HG03571 (cell line): ENCODE data around the gene TMEM60.

Source experiments
- ATAC-seq: cut with Tn5 transposase; IDR thresholded peaks from one replicate; pipeline ENCODE4 v1.9.1; 2021; ENCODE audit not compliant: unreplicated experiment

TMEM60 gene

GRCh38 chr7:77778535-77778934, 19.7 kb downstream of the TMEM60 start:
- no peak for ATAC-seq

- no peak for ATAC-seq
Observed at GRCh38 chr7:77771901-77772300, 26.3 kb downstream of the TMEM60 start.

GRCh38 chr7:77770316-77770715, 27.9 kb downstream of the TMEM60 start:
- no peak for ATAC-seq

GRCh38 chr7:77766801-77767605, 31.2 kb downstream of the TMEM60 start:
- ATAC-seq = no peak

- no peak for ATAC-seq
Observed at GRCh38 chr7:77765906-77766800, 32.1 kb downstream of the TMEM60 start.

DNA sequence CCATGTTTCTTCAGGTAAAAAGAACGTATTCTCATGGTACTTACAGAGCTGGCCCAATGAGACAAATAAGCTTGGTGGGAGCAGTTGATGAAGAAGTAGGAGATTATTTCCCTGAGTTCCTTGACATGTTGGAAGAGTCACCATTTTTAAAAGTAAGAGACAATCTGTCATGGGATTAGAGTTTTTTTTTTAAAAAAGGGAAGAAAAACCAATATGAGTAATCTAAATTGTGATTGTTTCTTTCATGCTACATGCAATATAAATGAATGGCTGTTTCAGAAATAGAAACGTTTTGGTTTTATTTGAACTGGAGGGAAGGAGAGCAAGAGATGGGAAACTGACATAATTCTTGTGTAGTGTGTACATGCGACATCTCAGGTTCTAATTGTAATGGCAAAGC, 32.8 kb downstream of the TMEM60 start:
- ATAC-seq = no peak

DNA sequence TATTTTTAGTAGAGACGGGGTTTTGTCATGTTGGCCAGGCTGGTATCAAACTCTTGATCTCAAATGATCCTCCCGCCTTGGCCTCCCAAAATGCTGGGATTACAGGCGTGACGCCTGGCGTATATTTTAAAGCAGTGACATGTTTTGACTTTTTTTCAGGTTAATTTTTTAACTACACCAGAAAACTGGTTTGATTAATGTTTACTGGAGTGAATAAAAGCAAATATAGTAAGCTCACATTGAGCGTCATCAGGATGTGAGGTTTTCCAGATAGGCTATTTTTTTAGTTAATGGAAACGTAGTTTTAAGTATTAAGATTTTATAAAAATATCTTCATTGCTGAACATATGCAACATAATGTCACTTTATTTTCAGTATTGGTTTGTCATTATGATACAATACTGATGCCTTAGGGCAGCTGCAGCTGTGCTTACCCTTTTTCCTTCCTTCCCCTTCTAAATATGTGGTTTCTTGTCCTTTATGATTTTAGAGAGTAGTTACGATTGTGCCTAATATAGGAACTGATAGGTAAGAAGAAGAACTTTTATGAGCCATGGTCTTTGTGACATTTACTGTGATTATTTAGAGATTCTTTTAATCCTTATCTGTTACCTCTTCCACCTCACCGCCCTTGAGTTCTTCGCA, 37.3 kb downstream of the TMEM60 start:
- ATAC-seq = no peak

DNA sequence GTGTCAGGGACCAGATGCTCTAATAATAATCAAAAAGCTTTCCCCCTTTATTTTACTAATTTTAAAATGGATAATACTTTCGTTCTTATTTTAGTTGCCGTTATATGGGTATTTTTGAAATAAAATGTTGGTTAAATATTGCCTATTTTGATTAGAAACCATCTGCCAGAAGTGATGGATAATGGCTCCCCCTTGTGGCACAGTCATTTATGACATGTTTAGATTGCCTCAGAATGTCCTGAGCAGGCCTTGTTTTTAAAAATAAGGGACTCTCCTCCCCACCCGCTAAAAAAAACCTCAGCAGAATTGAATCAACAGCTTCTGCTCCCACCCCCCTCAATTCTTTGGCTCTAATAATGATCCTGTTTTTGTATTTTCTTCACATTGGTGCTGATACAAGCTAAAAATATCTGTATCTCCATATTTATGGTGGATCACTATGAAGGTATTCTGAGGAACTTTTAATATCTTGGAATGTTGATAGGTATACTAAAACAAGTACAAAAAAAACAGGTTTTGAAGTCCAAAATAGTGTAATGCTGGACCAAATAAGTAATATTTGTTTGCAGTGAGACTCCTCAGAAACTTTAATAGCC, 38.8 kb downstream of the TMEM60 start:
- ATAC-seq = no peak

GRCh38 chr7:77757589-77757988, 40.6 kb downstream of the TMEM60 start:
- ATAC-seq = peak; percentile 85

DNA sequence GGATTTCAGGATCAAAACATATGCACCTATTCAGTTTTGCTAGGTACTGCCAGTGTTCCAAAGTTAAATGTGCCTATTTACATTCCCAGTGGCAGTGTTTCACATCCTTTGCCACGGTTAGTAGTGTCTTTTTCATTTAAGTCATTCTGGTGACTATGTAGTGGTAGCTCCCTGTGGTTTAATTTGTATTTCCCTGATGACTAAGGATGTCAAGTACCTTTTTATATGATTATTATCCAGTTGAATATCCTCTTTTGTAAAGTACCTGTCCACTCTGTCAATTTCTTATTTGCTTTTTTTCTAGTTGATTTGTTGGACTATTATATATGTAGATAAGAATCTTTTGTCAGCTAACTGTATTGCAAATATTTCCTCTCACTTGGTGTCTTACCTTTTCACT, 45.1 kb downstream of the TMEM60 start:
- no peak for ATAC-seq

GRCh38 chr7:77752016-77752415, 46.2 kb downstream of the TMEM60 start:
- ATAC-seq = no peak

DNA sequence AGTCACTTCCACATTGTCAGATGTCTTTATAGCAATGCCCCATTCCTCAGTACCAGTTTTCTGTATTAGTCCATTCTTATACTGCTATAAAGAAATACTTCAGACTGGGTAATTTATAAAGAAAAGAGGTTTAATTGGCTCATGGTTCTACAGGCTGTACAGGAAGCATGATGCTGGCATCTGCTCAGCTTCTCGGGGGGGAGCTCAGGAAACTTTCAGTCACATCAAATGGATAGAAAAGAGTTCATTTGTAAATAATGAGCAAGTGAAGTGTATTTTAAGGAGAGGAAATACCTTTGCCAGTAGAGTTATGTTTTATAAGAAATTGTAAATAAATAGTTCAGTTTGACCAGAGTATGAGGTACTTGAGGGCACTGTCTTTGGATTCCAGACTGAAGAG, 50.5 kb downstream of the TMEM60 start:
- no peak for ATAC-seq

DNA sequence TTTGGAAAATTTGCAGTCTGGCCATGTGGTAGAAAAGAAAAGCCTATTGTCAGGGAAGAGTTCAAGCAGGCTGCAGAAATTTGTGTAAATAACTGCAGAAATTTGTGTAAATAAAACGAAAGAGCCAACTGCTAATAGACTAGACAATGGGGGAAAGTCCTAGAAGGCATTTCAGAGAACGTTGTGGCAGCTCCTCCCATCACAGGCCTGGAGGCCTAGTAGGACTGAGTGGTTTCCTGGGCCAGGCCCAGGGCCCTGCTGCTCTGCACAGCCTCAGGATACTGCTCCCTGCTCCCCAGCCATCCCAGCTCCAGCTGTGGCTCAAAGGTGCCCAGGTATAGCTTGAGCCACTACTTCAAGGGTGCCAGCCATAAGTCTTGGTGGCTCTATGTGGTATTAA, 51.1 kb downstream of the TMEM60 start:
- no peak for ATAC-seq

DNA sequence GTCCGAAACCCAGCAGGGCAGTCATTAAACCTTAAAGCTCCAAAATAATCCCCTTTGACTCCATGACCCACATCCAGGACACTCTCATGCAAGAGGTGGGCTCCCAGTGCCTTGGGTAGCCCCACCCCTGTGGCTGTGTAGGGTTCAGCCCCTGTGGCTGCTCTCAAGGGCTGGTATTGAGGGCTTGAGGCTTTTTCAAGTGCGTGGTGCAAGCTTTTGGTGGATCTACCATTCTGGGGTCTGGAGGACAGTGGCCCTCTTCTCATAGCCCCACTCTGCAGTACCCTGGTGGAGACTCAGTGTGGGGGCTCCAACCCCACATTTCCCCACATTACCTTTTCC, 51.4 kb downstream of the TMEM60 start:
- no peak for ATAC-seq

- no peak for ATAC-seq
Observed at GRCh38 chr7:77746164-77746823, 51.9 kb downstream of the TMEM60 start.

DNA sequence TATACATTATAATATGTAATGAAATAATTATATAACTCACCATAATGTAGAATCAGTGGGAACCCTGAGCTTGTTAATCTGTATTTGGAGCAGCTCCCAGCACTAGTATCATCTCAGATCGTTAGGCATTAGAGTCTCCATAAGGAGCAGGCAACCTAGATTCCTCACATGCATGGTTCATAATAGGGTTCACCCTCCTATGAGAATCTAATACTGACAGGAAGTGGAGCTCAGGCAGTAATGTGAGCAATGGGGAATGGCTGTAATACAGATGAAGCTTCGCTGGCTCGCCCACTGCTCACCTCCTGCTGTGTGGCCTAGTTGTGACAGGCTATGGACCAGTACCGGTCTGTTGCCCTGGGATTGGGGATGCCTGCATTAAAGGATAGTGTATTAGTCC, 52.5 kb downstream of the TMEM60 start:
- ATAC-seq = no peak
